Omental fat pad (tissue), 4 donors: ENCODE data around the gene MAGEA2. TPM values are rescaled to one million over a fixed set of nuclear protein-coding genes. Genes with fewer than 3 reads are reported as not detected.
"Not testable (repeated sequence)": the region's sequence is repeated elsewhere in the genome, so short reads cannot be mapped to it uniquely, and the experiment has no call there.

Experiments used
- ATAC-seq: fragments of 150-250 bp; one replicate; pipeline ENCODE4 v1.9.1; 2016; ENCODE audit warnings: mild to moderate bottlenecking, moderate library complexity; ENCODE audit not compliant: low FRiP score
- DNase-seq: peaks from one replicate; pipeline ENCODE4 v3.0.0-alpha.2; 2019; ENCODE audit warnings: low spot score
- CTCF ChIP-seq, 3 donors: fragments of 450-650 bp; IDR thresholded peaks; one replicate each; pipeline ENCODE4 v1.5.1; 2016 to 2017; ENCODE audit warnings: antibody characterized with exemption in 3 of 3, mild to moderate bottlenecking in 3 of 3, moderate library complexity in 2 of 3
- total RNA-seq, 4 donors: library from RNA; depleted of rRNA; stranded (reverse); fragments of >200 nt; gene quantifications; one replicate each; pipeline ENCODE4 v1.1.0, GENCODE V29; 2016

The MAGEA2 gene
- total RNA-seq, 4 donors from 2014 or later = not detected

DNA sequence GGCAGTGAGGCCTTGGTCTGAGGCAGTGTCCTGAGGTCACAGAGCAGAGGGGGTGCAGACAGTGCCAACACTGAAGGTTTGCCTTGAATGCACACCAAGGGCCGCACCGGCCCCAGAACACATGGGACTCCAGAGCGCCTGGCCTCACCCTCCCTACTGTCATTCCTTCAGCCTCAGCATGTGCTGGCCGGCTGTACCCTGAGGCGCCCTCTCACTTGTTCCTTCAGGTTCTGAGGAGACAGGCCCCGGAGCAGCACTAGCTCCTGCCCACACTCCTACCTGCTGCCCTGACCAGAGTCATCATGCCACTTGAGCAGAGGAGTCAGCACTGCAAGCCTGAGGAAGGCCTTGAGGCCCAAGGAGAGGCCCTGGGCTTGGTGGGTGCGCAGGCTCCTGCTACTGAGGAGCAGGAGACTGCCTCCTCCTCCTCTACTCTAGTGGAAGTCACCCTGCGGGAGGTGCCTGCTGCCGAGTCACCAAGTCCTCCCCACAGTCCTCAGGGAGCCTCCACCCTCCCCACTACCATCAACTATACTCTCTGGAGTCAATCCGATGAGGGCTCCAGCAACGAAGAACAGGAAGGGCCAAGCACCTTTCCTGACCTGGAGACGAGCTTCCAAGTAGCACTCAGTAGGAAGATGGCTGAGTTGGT lies 17.7 kb downstream of the MAGEA2 start:
- no peak for DNase-seq
- TF ChIP-seq CTCF (IDR thresholded peaks at IDR 0.05) = no peak

GRCh38 chrX:152735101-152735500 lies 18.5 kb downstream of the MAGEA2 start:
- TF ChIP-seq CTCF (IDR thresholded peaks at IDR 0.05) = no peak
- DNase-seq = no peak
- no peak for ATAC-seq

More for the DNA sequence above, 17.7 kb downstream of the MAGEA2 start:
- no peak for ATAC-seq

DNA sequence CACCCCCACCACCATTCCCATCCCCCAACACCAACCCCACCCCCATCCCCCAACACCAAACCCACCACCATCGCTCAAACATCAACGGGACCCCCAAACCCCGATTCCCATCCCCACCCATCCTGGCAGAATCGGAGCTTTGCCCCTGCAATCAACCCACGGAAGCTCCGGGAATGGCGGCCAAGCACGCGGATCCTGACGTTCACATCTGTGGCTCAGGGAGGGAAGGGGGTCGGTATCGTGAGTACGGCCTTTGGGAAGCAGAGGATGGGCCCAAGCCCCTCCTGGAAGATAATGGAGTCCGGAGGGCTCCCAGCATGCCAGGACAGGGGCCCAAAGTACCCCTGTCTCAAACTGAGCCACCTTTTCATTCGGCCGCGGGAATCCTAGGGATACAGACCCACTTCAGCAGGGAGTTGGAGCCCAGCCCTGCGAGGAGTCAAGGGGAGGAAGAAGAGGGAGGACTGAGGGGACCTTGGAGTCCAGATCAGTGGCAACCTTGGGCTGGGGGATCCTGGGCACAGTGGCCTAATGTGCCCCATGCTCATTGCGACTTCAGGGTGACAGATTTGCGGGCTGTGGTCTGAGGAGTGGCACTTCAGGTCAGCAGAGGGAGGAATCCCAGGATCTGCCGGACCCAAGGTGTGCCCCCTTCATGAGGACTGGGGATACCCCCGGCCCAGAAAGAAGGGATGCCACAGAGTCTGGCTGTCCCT lies 19.3 kb downstream of the MAGEA2 start:
- not testable (repeated sequence) for ATAC-seq, DNase-seq

DNA sequence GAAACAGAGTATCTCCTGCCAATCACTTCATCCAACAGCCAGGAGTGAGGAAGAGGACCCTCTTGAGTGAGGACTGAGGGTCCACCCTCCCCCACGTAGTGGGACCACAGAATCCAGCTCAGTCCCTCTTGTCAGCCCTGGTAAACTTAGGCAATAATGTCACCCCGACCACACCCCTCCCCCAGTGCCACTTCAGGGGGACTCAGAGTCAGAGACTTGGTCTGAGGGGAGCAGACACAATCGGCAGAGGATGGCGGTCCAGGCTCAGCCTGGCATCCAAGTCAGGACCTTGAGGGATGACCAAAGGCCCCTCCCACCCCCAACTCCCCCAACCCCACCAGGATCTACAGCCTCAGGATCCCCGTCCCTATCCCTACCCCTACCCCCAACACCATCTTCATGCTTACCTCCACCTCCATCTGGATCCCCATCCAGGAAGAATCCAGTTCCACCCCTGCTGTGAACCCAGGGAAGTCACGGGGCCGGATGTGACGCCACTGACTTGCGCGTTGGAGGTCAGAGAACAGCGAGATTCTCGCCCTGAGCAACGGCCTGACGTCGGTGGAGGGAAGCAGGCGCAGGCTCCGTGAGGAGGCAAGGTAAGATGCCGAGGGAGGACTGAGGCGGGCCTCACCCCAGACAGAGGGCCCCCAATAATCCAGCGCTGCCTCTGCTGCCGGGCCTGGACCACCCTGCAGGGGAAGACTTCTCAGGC lies 20.2 kb downstream of the MAGEA2 start, which contains the start of the genes CSAG1 and MAGEA12:
CSAG1 (minus strand) TSS at position 461 of the 715 bp plus-strand sequence. CDS start 1,261 bp downstream, outside the sequence.
MAGEA12 (plus strand) TSS at position 497 of the 715 bp plus-strand sequence. CDS start 2,405 bp downstream, outside the sequence.
- ATAC-seq = no peak
- no peak for DNase-seq
- no peak for TF ChIP-seq CTCF (IDR thresholded peaks at IDR 0.05)

- no peak for TF ChIP-seq CTCF (IDR thresholded peaks at IDR 0.05)
- no peak for ATAC-seq
- DNase-seq = no peak
Measured at GRCh38 chrX:152725409-152725808, 28.2 kb downstream of the MAGEA2 start.

GRCh38 chrX:152713815-152714787 lies 39.5 kb downstream of the MAGEA2 start, which contains the start of gene MAGEA2B:
TSS of gene MAGEA2B (plus strand) at chrX:152714628. CDS start at chrX:152717107, 2,479 bp downstream.
- not testable (repeated sequence) for ATAC-seq, DNase-seq

GRCh38 chrX:152713195-152713594 lies 40.4 kb downstream of the MAGEA2 start:
- not testable (repeated sequence) for ATAC-seq, DNase-seq

DNA sequence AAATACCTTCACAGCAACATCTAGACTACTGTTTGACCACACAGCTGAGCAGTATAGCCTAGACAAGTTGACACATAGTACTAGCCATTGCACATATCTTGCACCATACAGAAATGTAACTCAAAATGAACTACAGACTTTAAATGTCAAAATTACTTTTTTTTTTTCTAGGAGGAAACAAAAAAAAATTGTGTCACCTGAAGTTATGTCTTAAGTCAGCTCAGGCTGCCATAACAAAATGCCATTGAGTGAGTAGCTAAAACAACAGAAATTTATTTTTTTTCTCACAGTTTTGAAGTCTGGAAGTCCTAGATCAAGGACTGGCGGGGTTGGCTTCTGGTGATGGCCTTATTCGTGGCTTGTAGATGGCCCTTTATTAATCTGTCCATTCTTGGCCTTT lies 44.5 kb downstream of the MAGEA2 start, which contains the start of gene CSAG2:
CSAG2 (minus strand) TSS at position 101 of the 400 bp plus-strand sequence. CDS start 161 bp downstream, outside the sequence.
- not testable (repeated sequence) for DNase-seq, ATAC-seq

DNA sequence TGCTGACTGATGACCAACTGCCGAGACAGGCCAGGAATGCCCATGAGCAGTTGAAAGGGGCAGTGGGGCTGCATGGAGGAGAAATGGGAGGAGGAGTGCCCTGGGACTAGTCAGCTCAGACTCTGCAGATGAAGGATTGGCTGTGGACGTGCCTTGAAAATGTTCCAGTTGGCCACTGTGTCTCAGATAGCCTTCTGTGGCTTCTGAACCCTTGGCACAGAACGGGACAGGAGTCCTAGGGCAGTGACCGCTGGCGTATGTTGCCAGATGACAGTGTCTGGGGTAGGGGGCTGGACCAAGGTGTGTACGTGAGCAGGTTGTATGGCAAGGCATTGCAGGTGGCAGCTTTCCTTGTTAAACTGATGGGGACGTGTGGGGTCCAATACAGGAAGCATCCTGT lies 47.1 kb downstream of the MAGEA2 start:
- not testable (repeated sequence) for ATAC-seq, DNase-seq

DNA sequence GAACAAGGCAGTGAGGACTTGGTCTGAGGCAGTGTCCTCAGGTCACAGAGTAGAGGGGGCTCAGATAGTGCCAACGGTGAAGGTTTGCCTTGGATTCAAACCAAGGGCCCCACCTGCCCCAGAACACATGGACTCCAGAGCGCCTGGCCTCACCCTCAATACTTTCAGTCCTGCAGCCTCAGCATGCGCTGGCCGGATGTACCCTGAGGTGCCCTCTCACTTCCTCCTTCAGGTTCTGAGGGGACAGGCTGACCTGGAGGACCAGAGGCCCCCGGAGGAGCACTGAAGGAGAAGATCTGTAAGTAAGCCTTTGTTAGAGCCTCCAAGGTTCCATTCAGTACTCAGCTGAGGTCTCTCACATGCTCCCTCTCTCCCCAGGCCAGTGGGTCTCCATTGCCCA lies 53.3 kb downstream of the MAGEA2 start:
- not testable (repeated sequence) for DNase-seq, ATAC-seq
